Upper lobe of left lung (tissue), 4 donors: ENCODE data around the gene CAMK1D.

Source experiments
- EP300 ChIP-seq, 4 donors: sonication (generic); formaldehyde crosslinking; IDR thresholded peaks; one replicate each; pipeline ENCODE4 v1.5.1; 2017; ENCODE audit warnings: antibody characterized with exemption in 4 of 4, control low read depth in 2 of 4
- POLR2A ChIP-seq, 4 donors: fragments of 450-650 bp; IDR thresholded peaks; one replicate each; pipeline ENCODE4 v1.5.1; 2016 to 2017; ENCODE audit warnings: antibody characterized with exemption in 4 of 4, mild to moderate bottlenecking in 2 of 4
- POLR2AphosphoS5 ChIP-seq, 2 donors: sonication (generic); formaldehyde crosslinking; IDR thresholded peaks; one replicate each; pipeline ENCODE4 v1.5.1; 2017; ENCODE audit warnings: antibody characterized with exemption in 2 of 2
- TF ChIP-seq, protein P1 (sequence below), 6 experiments: fragments of 450-650 bp in 4 of 6; fragments of 200-600 bp in 2 of 6; sonication (generic) in 2 of 6; IDR thresholded peaks; one replicate each; pipeline ENCODE4 v1.5.1; 2016 to 2019; ENCODE audit warnings: antibody characterized with exemption in 6 of 6

DNA sequence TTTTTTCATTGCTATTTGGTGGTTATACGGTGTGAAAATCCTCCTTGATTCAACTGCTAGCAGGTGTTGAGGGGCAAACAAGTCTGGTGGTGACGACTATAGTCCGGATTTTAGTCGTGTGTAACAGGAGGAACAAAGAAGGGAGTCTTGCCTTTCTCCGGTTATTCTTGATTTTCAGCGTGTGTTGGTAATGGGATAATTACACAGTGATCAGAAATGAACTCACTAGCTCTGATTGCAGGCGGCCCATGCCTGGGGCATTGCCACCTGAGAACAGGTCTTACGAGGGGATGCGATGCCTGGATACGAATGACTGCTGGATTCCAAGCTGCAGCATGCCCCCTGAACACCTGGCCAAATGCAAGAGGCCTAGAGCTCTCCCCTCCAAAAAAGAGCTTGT, 72.8 kb downstream of the CAMK1D start:
- no peak for TF ChIP-seq POLR2A (IDR thresholded peaks at IDR 0.05)
- no peak for TF ChIP-seq EP300 (IDR thresholded peaks at IDR 0.05)
- TF ChIP-seq, protein P1, sequence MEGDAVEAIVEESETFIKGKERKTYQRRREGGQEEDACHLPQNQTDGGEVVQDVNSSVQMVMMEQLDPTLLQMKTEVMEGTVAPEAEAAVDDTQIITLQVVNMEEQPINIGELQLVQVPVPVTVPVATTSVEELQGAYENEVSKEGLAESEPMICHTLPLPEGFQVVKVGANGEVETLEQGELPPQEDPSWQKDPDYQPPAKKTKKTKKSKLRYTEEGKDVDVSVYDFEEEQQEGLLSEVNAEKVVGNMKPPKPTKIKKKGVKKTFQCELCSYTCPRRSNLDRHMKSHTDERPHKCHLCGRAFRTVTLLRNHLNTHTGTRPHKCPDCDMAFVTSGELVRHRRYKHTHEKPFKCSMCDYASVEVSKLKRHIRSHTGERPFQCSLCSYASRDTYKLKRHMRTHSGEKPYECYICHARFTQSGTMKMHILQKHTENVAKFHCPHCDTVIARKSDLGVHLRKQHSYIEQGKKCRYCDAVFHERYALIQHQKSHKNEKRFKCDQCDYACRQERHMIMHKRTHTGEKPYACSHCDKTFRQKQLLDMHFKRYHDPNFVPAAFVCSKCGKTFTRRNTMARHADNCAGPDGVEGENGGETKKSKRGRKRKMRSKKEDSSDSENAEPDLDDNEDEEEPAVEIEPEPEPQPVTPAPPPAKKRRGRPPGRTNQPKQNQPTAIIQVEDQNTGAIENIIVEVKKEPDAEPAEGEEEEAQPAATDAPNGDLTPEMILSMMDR (IDR thresholded peaks at IDR 0.05): no peak
- TF ChIP-seq POLR2AphosphoS5 (IDR thresholded peaks at IDR 0.05): no peak
